NCI-H2196 (cell line): ENCODE results near the gene LRMDA.

Experiments used
- DNase-seq: peaks from one replicate; lab custom pipeline; 2025; ENCODE audit not compliant: unreplicated experiment; lab: John Stamatoyannopoulos, UW

LRMDA gene

GRCh38 chr10:75568450-75569130, 137.2 kb downstream of the LRMDA start:
- no peak for DNase-seq

- no peak for DNase-seq
These were observed 138.1 kb downstream of the LRMDA start for GRCh38 chr10:75569506-75569905.

- DNase-seq, result no peak
These were observed 141.1 kb downstream of the LRMDA start for GRCh38 chr10:75572478-75572877.

- no peak for DNase-seq
These were observed 144.5 kb downstream of the LRMDA start for GRCh38 chr10:75575940-75576339.

DNA sequence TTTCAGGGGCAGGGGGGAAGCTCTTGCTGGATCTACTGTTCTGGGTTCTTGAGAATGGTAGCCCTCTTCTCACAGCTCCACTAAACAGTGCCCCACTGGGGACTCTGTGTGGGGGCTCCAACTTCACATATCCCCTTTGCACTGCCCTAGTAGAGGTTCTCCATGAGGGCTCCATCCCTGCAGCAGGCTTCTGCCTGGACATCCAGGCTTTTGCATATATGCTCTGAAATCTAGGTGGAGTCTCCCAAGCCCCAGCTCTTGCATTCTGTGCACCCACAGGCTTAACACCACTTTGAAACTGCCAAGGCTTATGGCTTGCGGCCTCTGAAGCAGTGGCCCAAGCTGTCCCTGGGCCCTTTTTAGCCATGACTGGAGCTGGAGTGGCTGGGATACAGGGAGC, 150.7 kb downstream of the LRMDA start:
- DNase-seq, result no peak

DNA sequence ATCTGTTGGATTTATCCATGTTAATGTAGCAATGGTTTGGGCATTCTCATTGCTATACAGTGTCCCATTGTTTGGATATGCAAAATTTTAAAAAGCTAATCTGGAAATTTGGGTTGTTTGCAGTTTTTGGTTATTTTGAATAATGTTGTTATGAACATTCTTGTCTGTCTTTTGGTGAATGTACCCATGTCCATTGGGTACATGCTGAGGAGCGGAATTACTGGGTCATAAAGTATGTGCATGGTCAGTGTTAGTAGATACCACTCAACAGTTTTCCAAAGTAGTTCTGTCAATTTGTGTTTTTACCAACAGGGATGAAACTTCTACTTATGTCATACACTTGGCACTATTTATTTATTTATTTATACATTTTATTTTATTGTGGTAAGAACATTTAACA, 153.9 kb downstream of the LRMDA start:
- DNase-seq, result no peak

- no peak for DNase-seq
These were observed 155.4 kb downstream of the LRMDA start for GRCh38 chr10:75586814-75587213.

- DNase-seq, result no peak
These were observed 156.6 kb downstream of the LRMDA start for GRCh38 chr10:75588031-75588430.

DNA sequence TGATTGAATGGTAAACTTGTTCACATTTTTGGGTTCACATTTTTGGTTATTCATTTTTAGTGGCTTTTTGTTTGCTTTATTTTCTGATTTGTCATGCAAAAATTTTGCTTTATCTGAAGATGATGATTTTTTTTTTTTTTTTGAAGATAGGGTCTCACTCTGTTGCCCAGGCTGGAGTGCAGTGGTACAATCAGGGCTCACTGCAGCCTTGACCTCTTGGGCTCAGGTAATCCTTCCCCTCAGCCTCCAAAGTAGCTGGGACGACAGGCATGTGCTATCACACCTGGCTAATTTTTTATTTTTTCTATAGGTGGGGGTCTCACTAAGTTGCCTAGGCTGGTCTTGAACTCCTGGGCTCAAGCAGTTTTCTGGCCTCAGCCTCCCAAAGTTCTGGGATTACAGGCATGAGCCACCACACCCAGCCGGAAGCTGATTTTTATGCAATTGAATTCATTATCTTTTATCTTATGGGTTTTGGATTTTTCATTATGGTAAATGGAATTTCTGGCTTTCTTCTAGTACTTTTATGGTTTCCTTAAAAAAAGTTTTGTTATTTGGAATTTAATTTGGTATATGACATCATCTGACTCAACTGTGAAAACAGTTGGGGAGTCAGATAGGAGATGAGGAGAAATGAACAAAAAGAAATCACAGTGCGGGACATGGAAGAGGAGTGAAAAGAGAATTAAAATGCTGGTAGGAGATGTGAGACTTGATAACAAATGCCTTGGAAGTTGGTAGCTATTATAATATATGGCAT, 158.7 kb downstream of the LRMDA start:
- no peak for DNase-seq

GRCh38 chr10:75592151-75592787, 160.8 kb downstream of the LRMDA start:
- DNase-seq, result no peak

GRCh38 chr10:75592791-75593643, 161.6 kb downstream of the LRMDA start:
- DNase-seq, result no peak

GRCh38 chr10:75593692-75594556, 162.5 kb downstream of the LRMDA start:
- no peak for DNase-seq

DNA sequence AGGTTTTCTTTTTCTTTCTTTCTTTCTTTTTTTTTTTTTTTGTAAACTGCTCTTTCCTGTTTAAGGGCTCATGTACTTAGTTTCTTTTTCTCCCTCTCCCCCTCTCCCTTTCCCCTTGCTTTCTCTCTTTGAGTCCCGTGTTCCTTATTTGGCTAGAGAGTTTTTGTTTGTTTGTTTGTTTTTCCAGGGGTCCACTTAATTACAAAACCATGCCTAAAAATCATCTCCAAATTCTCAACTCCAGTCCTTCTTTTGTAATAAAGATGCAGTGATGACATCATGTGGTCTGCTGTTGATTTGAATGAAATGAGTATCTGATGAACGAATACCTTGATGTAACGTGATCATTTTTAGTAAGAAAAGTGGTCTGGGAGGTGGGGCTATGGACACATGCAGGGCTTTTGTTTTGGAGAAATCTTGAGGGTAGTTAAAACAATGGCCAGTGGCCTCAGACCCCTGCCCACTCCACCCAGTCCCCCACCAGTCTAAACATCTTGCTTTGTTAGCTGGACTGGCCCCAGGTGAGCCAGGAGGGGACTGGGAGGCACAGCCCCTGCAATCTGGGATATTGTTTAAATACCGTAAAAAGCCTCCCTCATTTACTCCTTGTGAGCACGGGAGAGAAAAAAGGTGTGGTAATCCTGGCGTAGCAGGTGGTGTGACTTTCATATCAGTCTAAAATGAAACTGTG, 165.7 kb downstream of the LRMDA start:
- no peak for DNase-seq

GRCh38 chr10:75597773-75598440, 166.5 kb downstream of the LRMDA start:
- no peak for DNase-seq

GRCh38 chr10:75598998-75599397, 167.6 kb downstream of the LRMDA start:
- no peak for DNase-seq

- DNase-seq, result peak; percentile 2
These were observed 168.6 kb downstream of the LRMDA start for GRCh38 chr10:75599875-75600648.

- no peak for DNase-seq
These were observed 169.4 kb downstream of the LRMDA start for GRCh38 chr10:75600833-75601232.

GRCh38 chr10:75602341-75602740, 170.9 kb downstream of the LRMDA start:
- DNase-seq, result no peak
